ENCODE results near the gene XAB2.
"Not testable (repeated sequence)": the region's sequence is repeated elsewhere in the genome, so short reads cannot be mapped to it uniquely, and the experiment has no call there.

The XAB2 gene

GRCh38 chr19:7650148-7650547 is 20.8 kb upstream of the XAB2 start:
- no peak for DNase-seq (ENCODE audit: low read depth, low spot score)

- no peak for DNase-seq (ENCODE audit: low read depth, low spot score)
These were observed 19.1 kb upstream of the XAB2 start for GRCh38 chr19:7648265-7649014.

GRCh38 chr19:7647156-7647555 is 17.8 kb upstream of the XAB2 start:
- DNase-seq (ENCODE audit: low read depth, low spot score) = no peak

- no peak for DNase-seq (ENCODE audit: low read depth, low spot score)
These were observed 17.0 kb upstream of the XAB2 start for GRCh38 chr19:7646426-7646700.

- DNase-seq (ENCODE audit: low read depth, low spot score) = no peak
These were observed 16.5 kb upstream of the XAB2 start for GRCh38 chr19:7645656-7646425.

- DNase-seq (ENCODE audit: low read depth, low spot score) = no peak
These were observed 15.8 kb upstream of the XAB2 start for GRCh38 chr19:7645163-7645562.

- no peak for DNase-seq (ENCODE audit: low read depth, low spot score)
These were observed 15.2 kb upstream of the XAB2 start for GRCh38 chr19:7644550-7644877.

- not testable (repeated sequence) for DNase-seq (ENCODE audit: low read depth, low spot score)
These were observed 14.5 kb upstream of the XAB2 start for GRCh38 chr19:7643629-7644549.

- DNase-seq (ENCODE audit: low read depth, low spot score) = no peak
These were observed 13.7 kb upstream of the XAB2 start for GRCh38 chr19:7643031-7643415.

- DNase-seq (ENCODE audit: low read depth, low spot score) = no peak
These were observed 13.1 kb upstream of the XAB2 start for GRCh38 chr19:7642295-7643030.

GRCh38 chr19:7641290-7642276 is 12.2 kb upstream of the XAB2 start:
- DNase-seq (ENCODE audit: low read depth, low spot score) = no peak

- no peak for DNase-seq (ENCODE audit: low read depth, low spot score)
These were observed 11.5 kb upstream of the XAB2 start for GRCh38 chr19:7640803-7641202.

GRCh38 chr19:7639863-7640348 is 10.6 kb upstream of the XAB2 start:
- no peak for DNase-seq (ENCODE audit: low read depth, low spot score)

- DNase-seq (ENCODE audit: low read depth, low spot score) = no peak
These were observed 9.6 kb upstream of the XAB2 start for GRCh38 chr19:7638802-7639465.

GRCh38 chr19:7637374-7638256 is 8.3 kb upstream of the XAB2 start:
- no peak for DNase-seq (ENCODE audit: low read depth, low spot score)

- no peak for DNase-seq (ENCODE audit: low read depth, low spot score)
These were observed 7.5 kb upstream of the XAB2 start, which contains the start of gene STXBP2 for GRCh38 chr19:7636691-7637373. STXBP2 (plus strand) TSS chr19:7637110; CDS start chr19:7637150, 40 bp downstream.

- no peak for DNase-seq (ENCODE audit: low read depth, low spot score)
These were observed 7.0 kb upstream of the XAB2 start for GRCh38 chr19:7636317-7636690.

GRCh38 chr19:7635670-7636069 is 6.3 kb upstream of the XAB2 start:
- no peak for DNase-seq (ENCODE audit: low read depth, low spot score)
